GM18517 (cell line): ENCODE results near the gene CALML6.

Source experiments
- ATAC-seq: cut with Tn5 transposase; IDR thresholded peaks from one replicate; pipeline ENCODE4 v1.9.1; 2021; ENCODE audit warnings: mild to moderate bottlenecking, moderate library complexity; ENCODE audit not compliant: unreplicated experiment

Gene CALML6

DNA sequence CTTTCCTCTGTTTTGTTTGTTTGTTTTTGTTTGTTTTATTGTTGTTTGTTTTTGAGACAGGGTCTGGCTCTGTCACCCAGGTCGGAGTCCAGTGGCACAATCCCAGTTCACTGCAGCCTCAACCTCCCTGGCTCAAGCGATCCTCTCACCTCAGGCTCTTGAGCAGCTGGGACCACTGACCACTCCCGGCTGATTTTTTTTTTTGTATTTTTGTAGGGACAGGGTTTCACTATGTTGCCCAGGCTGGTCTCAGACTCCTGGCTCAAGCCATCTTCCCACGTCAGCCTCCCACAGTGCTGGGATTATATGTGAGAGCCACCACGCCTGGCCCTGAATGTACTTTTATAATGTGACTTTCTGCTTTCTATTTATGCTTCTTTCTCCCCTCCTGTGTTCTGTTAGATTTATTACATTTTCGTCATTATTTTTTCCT, 5.0 kb upstream of the CALML6 start:
- no peak for ATAC-seq

DNA sequence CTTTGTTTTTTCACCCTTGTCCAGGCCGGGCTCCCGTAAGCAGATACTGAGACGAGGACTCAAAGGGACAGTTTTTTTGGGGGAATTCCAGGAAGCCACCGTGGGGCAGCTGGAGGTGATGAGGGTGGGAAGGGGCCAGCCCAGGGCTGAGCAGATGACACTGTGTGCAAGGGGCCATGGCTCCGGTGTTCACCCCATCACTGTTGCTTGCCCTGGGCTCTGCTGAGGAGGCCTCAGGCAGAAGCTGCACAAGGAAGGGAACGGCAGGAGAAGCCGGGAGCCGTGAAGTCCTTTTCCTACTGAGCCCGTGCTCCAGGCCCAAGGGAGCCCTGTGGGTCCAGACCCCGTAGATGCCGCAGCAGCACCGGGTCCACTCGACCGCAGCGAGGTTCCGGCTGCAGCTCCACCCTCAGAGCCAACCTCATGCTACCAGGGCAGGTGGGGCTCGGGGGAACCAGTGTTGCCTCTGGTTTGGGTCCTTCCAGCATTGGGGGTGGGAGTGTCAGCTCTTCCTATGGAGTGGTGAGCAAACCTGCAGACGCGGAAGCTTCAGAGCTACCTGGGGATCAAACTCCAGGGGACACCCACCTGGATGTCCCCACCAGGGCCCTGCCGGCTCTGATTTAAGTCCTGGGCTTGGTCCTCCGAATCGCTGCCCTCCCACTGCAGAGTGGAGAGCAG, 4.3 kb upstream of the CALML6 start:
- ATAC-seq = no peak

DNA sequence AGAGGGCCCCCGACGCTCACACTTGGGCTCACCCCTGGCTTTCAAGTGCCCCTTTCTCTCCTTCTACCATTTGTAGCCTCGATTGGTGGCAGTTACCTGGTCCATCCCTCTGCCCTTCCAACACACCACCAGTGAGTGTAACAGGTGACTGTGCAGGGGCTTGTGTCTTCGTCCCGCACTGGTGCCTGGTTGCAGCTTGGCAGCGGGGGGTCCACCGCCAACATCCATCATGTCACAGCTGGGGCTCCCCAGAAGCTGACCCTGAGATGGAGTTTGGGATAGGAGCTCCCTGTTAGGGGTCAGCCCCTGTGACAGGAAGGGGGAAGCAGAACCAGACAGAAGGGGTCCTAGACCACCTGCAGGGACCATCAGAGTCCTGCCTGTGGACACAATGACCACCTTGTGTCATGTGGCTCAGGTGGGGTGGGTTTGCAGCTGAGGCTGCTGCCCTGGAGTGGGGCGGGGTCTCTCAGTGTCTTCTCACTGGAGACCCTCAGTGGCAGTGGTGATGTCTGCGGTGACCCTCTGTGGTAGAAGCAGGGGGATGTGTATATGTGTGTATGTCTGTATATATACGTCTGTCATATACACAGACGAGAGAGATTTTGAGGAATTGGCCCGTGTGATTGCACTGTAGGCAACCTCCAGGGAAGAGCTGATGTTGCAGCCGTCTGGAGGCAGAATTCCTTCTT, 3.6 kb upstream of the CALML6 start:
- no peak for ATAC-seq

DNA sequence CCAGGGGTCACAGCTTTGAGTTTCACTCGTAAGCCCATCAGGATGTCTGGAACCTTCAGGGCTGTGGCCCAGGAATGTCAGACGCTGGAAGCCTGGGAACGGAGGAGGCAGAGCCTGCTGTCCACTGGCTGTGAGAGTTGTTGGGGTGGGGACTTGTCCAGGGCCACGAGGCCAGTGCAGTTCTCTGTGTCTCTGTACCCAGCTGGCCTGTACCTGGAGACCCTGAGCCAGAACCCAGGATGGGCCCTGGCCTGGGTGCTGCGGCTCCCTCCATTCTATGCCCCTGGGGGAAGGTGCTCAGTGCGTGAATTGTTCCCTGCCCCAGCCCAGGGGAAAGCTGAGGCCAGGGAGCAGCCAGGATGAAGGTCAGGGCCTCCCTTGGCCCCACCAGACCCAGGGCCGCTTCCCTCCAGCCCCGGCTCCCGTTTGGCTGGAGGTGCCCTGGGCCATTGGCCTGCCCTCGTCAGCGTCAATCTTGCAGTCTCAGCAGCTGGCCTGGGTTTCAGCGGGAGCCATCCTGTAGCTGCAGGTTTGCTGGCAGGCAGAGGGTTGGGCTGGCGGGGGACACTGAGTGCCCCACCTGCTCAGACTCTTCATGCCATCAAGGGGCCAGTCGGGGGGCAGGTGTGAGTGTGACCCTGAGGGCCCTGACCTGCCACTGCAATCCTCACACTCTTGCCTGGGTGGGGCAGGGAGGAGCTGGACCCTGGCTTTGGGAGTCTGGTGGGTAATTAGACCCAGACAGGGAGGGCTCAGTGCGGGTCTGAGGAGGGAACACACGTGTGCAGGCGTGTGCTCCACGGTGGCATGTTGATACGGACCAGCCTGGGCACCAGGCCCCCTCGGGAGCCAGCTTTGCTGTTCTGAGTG, 724 bp upstream of the CALML6 start:
- no peak for ATAC-seq

DNA sequence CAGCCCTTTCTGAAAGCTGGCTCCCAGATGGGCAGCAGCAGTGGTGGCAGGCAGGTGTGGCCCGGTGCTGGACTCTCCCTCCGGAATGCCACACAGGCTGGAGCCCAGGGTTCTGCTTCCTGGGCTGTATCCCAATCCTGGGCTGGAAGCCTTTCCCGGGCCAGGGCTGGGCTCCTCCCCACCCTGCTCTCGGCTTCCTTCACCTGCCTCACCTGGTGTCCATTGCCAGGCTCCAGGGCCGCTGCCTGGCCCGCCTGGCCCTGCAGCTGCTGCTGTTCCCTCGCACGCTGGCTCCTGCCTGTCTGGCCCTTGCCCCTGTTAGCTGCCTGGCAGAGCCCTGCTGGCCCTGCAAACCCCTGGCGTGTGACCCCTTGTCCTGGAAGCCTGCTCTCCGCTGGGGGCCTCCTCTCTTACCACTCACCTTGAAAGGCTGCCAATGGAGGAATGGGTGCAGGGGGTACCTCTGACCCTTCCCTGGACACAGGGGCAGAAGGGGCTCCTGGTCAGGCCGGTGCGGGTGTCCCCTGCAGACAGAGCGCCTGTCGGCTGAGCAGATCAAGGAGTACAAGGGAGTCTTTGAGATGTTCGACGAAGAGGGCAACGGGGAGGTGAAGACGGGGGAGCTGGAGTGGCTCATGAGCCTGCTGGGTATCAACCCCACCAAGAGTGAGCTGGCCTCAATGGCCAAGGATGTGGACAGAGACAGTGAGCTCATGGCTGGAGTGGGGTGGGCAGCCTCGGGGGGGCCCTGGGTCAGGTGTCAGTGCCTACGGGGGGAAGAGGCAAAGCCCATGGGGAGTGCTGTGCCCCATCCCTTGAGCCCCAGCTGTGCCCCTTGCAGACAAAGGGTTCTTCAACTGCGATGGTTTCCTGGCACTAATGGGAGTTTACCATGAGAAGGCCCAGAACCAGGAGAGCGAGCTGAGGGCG, 1.1 kb downstream of the CALML6 start:
- no peak for ATAC-seq

DNA sequence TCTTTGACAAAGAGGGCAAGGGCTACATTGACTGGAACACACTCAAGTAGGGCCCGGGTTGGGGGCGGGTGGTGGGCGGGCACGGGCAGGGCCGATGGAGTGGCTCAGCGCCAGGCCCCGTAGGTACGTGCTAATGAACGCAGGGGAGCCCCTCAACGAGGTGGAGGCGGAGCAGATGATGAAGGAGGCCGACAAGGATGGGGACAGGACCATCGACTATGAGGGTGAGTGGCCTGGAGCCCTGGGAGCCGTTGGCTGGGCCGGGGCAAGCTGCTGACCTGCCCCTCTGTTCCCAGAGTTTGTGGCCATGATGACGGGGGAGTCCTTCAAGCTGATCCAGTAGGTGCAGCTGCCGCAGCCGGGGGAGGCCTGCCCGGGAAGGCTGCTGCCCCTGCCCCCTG, 1.8 kb downstream of the CALML6 start:
- ATAC-seq = no peak

DNA sequence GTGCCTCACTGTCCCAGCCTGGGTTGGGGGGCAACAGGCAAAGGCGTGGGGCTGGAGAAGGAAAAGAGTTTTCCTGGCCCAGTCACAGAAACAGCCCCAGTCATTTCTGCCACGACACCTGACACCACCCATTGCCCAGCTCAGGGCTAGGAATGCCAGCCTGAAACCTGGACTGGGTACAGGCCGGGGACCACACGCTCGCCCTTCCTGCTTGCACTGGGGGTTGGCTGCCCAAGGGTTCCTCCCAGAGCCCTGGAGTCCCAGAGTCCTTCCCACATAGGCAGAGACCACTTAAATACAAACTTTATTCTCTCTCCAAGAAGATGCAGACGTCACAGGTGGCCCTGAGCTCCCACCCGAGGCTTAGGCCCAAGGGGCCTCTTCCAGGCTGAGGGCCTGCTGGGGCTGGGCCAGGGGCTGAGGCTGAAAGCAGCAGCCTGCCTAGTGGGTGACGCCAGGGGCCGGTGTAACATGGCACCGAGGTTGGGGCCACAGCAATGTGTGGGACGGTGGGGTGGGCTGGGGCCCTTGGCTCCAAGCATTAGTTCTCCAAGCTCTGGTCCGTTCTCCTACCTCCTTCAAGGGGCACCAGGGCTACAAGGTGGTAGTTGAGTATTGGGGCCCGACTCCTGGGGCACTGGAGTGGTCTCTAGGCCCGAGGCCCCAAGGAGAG, 2.4 kb downstream of the CALML6 start:
- no peak for ATAC-seq

DNA sequence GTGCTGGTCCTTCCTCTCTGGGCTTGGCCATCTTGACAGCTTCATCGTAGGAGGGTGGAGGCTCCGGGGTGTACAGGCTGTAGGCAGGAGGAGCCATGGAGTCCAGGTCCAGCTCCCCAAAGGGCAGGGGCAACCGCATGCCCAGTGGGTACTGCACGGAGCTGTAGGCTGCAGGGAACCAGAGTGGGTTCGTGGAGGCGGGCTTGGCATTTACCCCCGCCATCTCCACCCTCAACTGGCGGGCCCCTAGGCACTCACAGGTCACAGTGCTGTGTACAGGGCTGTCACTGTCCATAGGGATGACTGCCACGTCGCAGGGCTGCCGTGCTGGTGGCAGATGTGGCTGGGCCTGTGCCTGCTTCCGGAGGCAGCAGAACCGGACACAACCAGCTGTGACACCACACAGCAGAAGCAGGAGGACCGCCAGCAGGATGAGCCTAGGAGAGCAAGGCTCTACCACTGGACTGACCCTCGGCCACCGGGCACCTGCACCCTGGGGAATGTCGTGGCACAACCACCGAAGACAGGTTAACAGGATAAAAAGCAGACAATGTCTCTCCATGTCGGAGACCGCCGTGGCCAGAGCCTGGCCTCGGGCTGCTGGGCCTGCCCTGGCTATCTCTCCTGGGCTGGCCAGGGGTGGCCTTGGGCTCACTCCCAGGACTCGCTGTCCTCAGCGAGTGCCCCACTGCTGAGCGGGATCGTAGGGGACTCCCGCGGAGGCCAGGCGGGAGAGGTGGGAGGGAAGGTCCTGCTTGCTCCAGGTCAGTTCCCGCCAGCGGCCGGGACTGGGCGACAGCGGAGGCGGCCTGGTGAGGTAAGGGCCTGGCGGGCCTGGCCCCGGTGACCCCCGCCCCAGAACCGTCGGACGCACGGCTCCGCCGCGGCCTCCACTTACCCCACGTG, 3.2 kb downstream of the CALML6 start:
- no peak for ATAC-seq

DNA sequence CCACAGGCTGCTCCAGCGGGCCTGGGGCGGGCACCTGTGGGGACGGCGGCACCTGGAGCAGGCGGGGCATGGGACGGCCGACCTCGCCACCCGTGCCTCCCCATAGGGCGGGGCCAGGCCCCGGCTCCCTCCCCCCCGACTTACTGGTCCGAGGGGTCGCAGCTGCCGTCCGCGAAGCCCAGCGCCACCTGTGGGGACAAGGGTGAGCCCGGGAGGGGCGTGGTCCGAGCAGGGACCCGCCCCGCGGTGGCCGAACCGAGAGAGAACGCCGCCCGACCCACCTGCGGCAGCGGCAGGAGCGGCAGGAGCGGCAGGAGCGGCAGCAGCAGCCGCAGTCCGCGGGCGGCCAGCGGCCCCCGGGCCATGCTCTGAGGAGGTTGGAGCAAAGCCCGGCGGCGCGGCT, 3.8 kb downstream of the CALML6 start, which contains the start of gene TMEM52:
TMEM52 (minus strand) TSS at position 379 of the 403 bp plus-strand sequence; CDS start at position 365, 14 bp downstream.
- ATAC-seq = no peak

DNA sequence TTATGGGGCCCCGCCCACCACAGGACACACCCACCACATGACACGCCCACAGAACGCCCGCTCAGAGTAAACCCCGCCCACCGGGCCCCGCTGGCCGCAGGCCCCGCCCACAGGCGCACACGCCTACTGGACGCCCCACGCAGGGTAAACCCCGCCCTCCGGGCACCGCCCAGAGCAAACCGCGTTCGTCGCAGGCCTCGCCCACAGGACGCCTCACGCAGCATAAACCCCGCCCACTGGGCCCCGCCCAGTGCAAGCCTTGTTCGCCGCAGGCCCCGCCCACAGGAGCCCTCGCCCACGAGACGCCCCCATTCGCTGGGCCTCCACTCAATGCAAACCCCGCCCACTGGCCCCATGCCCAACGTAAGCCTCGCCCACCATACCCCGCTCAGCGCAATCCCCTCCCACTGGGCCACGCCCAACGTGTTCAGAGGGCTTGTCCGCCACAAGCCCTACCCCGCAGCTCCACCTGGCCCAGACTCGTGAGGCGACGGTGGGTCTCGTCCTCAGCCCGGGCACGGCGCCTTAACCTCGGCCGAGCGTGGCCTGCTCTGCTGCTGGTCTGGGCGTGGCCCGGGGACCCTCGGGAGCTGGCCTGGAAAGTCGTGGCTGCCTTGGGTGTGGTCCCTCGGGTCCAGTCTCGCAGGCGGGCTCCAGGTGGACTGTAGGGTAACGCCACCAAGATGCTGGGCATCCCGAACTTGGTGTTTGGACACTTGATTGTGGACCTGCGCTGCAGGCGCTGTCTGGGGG, 4.4 kb downstream of the CALML6 start:
- peak; percentile 81 for ATAC-seq

DNA sequence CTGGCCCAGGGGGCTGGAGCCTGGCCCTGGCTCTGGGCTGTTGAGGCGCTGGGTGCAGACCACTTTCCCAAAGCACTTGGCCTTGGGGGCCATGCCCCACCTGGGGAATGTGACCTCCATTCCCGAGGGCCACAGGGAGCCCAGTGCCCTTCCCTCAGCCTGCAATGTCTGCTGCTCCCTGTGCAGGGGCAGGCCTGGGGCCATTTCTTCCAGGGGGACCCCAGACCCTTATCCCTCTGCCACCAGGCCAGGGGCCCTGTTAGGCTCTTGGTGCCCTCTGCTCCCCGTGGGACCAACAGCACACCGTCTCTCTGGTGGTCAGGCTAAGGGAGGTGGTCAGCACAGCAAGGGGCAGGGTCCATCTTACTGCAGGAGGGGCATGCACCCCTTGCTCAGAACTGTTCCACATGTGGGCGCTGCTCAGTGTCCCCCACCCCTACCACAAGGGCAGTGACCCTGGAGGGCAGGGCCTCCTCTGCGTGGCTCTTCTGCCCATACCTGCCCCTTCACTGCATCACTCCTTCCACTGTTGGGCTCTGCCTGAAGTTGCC, 5.1 kb downstream of the CALML6 start:
- no peak for ATAC-seq

DNA sequence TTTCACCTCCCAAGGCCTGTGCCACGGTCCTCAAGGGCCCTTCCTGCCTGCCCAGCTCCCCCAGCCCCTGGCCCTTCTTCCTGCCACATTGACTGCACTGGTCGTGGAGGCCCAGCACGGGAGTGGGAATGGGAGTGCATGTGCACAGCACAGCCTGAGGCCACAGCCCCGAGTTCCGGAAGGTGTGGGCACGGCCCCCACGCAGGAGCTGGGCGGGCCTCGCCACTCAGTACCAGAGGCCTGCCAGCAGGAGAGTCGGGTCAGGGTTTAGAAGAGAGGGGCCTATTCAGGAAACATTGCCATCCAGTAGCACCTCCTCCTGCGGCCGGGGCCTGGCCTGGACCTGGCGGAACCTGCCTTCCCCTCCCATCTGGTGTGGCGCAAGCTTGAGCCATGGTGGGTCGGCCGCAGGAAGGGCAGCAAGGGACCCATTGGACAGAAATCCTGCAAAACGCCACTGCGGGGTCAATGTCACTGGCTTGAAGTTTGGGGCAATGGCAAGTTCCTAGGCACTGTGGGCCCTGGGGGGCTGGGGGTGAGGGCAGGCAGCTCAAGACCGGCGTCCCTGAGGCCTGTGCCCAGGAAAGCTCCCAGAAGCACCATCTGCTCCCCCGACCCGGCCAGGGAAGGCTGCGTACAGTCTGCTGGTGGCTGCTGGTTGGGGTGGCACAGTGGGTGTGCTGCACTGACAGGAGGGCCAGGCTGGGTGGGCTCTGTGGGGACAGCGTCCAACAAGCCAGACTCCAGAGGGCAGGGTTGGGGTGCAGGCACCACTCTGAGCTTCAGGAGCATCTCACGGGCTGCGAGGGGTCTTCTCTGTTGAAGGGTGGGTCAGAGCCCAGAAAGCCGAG, 5.8 kb downstream of the CALML6 start:
- no peak for ATAC-seq

DNA sequence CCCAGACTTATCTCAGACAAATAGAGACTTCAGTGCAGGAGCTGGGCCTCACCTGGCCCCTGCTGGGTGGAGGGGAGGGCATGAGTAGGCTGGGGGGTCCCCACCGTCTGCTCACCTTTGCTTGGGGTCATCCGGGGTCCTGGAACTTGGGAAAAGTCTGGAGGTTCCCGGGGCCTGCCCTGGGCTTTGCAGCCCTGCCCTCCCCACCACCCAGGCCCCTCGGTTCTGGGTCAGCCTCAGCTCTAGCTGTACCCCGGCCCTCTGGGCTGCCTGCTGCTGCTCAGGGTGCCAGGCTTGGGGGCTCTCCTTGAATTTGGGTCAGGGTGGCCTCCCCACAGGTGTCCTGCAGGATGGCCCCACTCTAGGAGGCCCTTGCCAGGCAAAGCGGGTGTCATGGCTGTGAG, 6.4 kb downstream of the CALML6 start:
- ATAC-seq = no peak

DNA sequence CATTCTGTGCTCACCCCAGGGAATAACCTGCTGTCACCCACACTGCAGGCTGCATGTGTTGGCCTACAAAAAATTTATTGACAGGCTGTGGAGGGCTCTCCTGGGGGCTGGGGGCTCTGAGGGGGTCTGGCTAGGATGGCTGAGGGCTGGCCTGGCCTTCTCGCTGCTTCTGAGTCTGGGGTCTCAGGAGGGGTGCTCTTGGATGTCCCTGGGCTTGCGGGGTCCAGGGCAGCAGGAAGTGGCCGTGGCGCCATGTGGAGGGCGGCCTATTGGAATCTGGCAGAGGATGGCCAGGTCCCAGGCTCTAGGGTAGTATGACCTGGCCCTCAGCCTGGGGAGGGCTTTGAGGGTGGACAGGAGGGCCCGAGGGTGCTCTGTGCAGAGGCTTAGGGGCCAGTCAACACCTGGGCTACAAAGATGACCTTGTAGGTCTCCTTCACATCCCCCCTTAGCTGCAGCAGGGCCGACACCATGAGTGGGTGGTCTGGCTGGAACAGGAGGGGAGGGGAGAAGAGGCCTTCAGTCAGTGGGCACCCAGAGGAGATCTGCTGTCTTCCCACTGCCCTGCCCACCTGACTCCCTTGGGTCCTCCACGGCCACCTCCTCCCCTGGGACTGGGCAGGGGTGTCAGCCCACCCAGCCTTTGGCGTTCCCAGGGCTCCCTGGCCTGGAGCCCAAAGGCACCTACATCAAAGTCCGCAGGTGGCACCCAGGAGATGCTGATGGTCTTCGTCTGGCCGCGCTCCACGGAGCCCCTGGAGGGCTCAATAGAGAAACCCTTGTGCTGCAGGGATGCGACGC, 7.0 kb downstream of the CALML6 start:
- ATAC-seq = no peak

DNA sequence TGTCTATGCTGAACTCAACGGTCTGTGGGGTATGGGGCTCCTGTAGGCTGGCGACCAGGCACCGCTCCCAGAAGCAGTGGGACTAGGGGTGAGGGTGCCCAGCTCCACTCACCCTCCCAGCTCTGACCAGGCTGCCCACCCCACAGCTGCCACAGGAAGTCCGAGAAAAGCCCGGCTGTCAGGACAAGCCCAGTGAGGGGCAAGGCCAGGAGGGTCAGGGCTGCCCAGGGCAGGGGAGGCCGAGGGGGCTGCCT, 7.6 kb downstream of the CALML6 start:
- no peak for ATAC-seq
